ENCODE results near the gene SLC9A3.

Gene SLC9A3

DNA sequence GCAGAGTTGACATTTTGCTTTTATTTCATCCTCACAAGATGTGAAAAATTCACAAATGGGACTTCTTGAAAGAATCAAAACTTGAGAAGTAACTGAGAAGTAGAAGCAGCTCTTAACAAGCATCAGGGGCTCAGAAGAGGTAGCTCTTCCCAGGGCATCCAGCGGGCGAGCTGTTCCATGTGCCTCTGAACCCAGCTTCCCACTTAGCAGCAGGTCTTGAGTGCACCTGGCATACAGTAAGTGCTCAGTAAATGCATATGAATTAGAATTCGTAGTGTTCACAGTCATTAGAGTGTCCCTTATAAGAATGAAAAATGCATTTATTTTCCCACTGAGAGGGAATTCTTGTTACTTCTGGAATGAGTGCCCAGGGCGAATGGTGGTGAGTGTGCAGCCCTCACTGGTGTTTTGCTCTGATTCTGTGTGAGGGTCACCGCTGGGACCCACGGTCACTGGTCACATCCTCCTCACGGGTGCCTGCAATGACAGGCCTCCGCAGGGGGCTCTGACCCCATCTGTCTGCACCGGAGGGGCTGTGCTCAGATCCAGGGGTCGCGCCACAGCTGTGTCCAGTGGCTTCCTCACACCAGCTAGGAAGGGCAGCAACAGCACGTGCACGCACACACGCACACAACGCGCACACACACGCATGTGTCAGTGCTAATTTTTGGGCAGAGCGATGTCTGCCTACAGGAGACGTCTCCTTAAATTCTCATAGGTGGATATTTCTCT lies 54.3 kb downstream of the SLC9A3 start:
- H3K4me3 Mint-ChIP-seq = peak overlapping the region; percentile 93
- H3K27me3 Mint-ChIP-seq = no peaks in the 10 kb centered on the region
- H3K36me3 Mint-ChIP-seq = peaks cover 7% of the 10 kb centered on the region
- peak overlapping the region; percentile 68 for H3K27ac Mint-ChIP-seq
- H3K9me3 Mint-ChIP-seq (ENCODE audit: low read depth) = no peaks in the 10 kb centered on the region
- peaks cover 27% of the 10 kb centered on the region for H3K4me1 Mint-ChIP-seq (ENCODE audit: low read depth)

DNA sequence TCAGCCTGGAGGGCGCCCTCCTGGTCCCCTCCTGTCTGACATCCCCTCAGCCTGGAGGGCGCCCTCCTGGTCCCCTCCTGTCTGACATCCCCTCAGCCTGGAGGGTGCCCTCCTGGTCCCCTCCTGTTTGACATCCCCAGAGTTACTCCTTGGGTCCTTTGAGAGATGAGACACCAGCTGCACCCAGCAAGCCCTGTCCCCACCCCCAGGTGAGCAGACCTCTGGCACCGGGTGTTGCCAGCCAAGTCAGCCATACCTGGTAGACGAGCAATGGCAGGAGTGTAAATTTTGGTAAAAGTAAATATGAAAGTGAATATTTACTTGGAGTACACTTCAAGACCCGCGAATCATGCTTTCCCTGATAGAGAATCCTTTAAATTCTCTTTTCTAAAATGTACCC lies 55.8 kb downstream of the SLC9A3 start:
- no peaks in the 10 kb centered on the region for H3K9me3 Mint-ChIP-seq (ENCODE audit: low read depth)
- H3K27me3 Mint-ChIP-seq = no peaks in the 10 kb centered on the region
- H3K4me1 Mint-ChIP-seq (ENCODE audit: low read depth) = peaks cover 37% of the 10 kb centered on the region
- no peak overlapping the region for H3K27ac Mint-ChIP-seq
- no peak overlapping the region for H3K4me3 Mint-ChIP-seq
- peaks cover 12% of the 10 kb centered on the region for H3K36me3 Mint-ChIP-seq

DNA sequence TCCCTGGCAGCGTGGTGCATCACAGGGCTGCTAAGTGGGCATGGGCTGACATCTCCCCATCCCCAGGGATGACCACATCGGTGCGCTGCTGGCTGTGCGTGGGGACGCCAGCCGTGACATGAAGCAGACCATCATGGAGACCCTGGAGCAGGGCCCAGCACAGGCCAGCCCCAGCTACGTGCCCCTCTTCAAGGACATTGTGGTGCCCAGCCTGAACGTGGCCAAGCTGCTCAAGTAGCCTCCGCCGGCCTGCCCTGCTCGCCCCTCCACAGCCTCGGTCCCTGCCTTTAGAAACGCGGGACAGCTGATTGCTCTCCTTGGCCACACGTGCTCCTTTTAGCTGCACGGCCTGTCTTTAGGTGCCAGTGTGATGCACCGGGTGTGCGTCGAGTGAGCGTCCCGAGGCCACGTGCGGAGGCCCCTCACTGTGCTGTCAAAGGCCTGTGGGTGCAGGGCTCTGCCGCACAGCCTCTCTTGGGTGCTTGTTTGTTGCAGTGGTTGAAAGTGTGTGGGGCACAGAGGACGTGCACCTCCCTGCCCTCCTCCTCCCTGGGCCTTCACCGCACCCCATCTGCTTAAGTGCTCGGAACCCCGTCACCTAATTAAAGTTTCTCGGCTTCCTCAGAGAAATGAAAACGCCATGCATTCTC lies 57.5 kb downstream of the SLC9A3 start:
- Mint-ChIP-seq H3K27ac (no peak overlapping the region), H3K36me3 (peaks cover 17% of the 10 kb centered on the region)

DNA sequence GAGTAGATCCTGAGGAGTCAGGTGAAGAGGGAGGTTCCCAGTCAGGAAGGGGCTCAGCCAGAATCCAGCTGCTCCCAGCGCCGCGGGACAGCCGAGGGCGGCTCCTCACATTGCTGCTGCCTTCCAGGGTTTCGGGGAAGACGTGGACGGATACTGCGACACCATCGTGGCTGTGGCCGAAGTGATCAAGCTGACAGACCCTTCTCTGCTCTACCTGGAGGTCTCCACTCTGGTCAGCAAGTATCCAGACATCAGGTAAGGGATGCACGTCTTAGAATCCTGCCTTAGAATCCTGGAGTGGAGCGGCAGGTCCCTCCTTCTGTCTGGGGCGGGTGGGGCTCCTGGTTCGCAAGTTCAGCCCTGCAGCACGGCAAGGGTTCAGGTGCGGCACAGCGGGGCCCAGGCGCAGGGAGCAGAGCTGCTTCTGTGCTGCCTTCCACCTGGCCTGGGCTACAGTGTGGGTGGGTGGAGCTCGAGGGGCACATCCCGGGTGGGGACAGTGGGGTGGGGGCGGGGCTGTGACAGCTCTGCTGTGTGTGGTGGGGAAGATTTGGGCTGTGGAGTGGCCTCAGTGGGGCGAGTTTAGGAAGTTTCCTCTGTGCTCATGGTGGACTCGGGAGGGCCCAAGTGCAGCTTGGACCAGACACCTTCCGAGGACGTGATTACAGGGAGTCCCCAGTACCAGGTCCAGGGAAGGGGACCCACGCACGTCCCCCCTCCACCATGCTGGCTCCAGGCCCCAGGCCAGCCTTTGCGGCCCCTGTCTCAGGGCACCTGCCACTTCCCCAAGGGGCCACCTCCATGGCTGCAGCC lies 58.5 kb downstream of the SLC9A3 start:
- H3K27me3 Mint-ChIP-seq = no peaks in the 10 kb centered on the region
- no peak overlapping the region for H3K27ac Mint-ChIP-seq
- H3K4me1 Mint-ChIP-seq (ENCODE audit: low read depth) = peaks cover 43% of the 10 kb centered on the region
- peaks cover 16% of the 10 kb centered on the region for H3K36me3 Mint-ChIP-seq
- H3K4me3 Mint-ChIP-seq = no peak overlapping the region
- H3K9me3 Mint-ChIP-seq (ENCODE audit: low read depth) = no peaks in the 10 kb centered on the region

More for the DNA sequence above, 57.5 kb downstream of the SLC9A3 start:
- Mint-ChIP-seq H3K4me3 (peak overlapping the region; percentile 20), H3K27me3 (no peaks in the 10 kb centered on the region), H3K4me1 (ENCODE audit: low read depth) (peaks cover 48% of the 10 kb centered on the region), H3K9me3 (ENCODE audit: low read depth) (no peaks in the 10 kb centered on the region)

DNA sequence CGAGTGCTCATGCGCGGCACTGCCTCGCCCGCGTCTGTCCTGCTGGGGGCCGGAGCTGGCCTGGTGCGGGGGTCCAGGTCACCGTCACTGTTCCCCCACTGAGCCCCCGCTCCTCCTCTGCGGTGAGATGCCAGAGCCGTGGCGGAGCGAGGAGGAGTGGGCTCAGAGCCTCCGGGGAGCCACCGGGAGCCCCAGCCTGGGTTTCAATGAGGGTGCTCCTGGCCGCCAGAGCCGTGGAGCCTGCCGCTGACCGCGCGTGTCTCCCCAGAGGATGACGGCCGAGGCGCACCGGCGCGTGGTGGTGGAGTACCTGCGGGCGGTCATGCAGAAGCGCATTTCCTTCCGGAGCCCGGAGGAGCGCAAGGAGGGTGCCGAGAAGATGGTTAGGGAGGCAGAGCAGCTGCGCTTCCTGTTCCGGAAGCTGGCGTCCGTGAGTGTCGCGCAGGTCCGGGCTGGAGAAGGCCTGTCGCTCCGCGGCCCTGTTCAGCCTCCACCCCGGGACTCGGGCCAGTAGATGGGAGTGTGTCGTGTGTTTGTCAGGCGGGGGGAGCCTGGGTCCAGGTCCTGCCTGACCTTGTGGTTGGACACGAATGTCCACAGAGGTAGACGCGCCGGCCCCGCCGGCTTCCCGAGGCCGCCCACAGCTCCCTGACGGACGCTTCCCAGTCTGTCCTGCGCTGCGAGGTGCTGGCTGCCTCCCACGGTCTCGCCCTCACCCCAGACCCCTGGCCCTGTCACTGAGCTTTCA lies 59.2 kb downstream of the SLC9A3 start:
- Mint-ChIP-seq H3K27me3 (no peaks in the 10 kb centered on the region), H3K36me3 (peaks cover 16% of the 10 kb centered on the region), H3K4me3 (no peak overlapping the region), H3K4me1 (ENCODE audit: low read depth) (peaks cover 43% of the 10 kb centered on the region), H3K27ac (peak overlapping the region; percentile 94), H3K9me3 (ENCODE audit: low read depth) (no peaks in the 10 kb centered on the region)

DNA sequence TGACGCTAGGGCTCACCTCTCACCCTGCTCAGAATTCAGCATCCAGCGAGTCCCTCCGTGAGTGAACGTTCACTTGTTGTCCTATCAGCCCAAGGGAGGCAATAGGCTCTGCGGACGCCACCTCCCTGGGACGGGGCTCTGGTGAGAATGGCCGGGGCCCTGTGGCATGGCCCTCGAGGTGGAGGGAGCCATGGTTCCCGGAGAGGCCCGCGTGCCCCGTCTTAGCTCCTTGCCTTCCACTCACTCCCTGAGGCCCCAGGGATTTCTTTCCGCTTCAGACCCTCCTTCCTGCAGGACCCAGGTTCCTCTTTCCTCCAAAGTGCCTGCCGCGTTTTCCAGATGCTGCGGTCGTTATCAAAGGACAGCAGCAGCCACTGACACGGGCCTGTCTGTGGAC lies 59.8 kb downstream of the SLC9A3 start:
- no peaks in the 10 kb centered on the region for H3K9me3 Mint-ChIP-seq (ENCODE audit: low read depth)
- peaks cover 46% of the 10 kb centered on the region for H3K4me1 Mint-ChIP-seq (ENCODE audit: low read depth)
- peak overlapping the region; percentile 94 for H3K27ac Mint-ChIP-seq
- H3K36me3 Mint-ChIP-seq = peaks cover 20% of the 10 kb centered on the region
- peak overlapping the region; percentile 77 for H3K4me3 Mint-ChIP-seq
- no peaks in the 10 kb centered on the region for H3K27me3 Mint-ChIP-seq

DNA sequence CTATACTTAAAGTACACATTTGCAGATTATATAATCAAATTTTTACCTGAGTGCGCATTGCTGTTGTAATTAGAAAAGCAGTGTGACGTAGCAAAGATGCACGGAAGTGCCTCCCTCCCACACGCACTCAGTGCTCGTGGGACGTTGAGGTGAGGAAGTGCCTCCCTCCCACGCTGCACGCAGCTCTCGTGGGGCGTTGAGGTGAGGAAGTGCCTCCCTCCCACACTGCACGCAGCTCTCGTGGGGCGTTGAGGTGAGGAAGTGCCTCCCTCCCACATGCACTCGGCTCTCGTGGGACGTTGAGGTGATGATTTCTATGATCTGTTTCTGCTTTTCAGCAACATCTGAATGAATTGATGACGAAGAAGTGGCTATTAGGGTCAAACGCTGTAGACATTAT lies 60.3 kb downstream of the SLC9A3 start:
- H3K4me3 Mint-ChIP-seq = peak overlapping the region; percentile 77
- no peaks in the 10 kb centered on the region for H3K27me3 Mint-ChIP-seq
- H3K9me3 Mint-ChIP-seq (ENCODE audit: low read depth) = no peaks in the 10 kb centered on the region
- H3K36me3 Mint-ChIP-seq = peaks cover 24% of the 10 kb centered on the region
- H3K4me1 Mint-ChIP-seq (ENCODE audit: low read depth) = peaks cover 51% of the 10 kb centered on the region
- H3K27ac Mint-ChIP-seq = peak overlapping the region; percentile 94

DNA sequence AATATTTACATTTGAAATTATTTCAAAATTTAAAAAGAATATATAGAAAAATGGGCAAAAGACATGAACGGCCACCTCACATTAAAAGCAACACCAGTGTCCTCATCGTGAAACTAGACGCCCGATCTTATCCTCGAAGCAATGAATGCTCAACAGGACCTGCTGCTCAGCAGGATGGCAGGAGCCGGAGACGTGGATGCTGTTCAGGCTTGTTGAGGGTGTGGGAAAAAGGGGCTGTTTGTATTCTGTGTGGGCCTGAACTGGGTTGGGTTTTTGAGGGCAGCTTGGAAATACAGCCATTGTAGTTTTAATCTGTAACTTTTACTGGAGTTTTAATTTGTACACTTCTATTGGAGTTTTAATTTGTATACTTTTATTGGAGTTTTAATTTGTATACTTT lies 60.9 kb downstream of the SLC9A3 start:
- Mint-ChIP-seq H3K4me3 (no peak overlapping the region), H3K27ac (peak overlapping the region; percentile 94), H3K27me3 (no peaks in the 10 kb centered on the region), H3K36me3 (peaks cover 30% of the 10 kb centered on the region), H3K4me1 (ENCODE audit: low read depth) (peaks cover 58% of the 10 kb centered on the region), H3K9me3 (ENCODE audit: low read depth) (no peaks in the 10 kb centered on the region)

DNA sequence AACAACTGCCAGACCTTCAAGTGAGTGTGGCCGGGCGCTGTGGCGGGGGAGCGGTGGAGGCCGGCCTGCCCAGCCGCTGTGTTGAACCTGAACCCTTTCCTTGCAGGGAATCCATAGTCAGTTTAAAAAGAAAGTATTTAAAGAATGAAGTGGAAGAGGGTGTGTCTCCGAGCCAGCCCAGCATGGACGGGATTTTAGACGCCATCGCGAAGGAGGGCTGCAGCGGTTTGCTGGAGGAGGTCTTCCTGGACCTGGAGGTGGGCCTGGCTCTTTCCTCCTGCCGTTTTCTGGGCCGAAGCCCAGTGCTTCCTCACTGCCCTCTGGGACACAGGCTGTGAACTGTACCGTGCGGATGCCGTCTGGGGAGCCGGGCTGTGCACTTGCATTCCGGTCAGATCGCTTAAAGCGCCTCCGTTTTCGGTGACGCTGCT lies 62.2 kb downstream of the SLC9A3 start:
- peaks cover 64% of the 10 kb centered on the region for H3K4me1 Mint-ChIP-seq (ENCODE audit: low read depth)
- peak overlapping the region; percentile 72 for H3K27ac Mint-ChIP-seq
- no peaks in the 10 kb centered on the region for H3K27me3 Mint-ChIP-seq
- peaks cover 33% of the 10 kb centered on the region for H3K36me3 Mint-ChIP-seq
- H3K9me3 Mint-ChIP-seq (ENCODE audit: low read depth) = no peaks in the 10 kb centered on the region
- H3K4me3 Mint-ChIP-seq = no peak overlapping the region

DNA sequence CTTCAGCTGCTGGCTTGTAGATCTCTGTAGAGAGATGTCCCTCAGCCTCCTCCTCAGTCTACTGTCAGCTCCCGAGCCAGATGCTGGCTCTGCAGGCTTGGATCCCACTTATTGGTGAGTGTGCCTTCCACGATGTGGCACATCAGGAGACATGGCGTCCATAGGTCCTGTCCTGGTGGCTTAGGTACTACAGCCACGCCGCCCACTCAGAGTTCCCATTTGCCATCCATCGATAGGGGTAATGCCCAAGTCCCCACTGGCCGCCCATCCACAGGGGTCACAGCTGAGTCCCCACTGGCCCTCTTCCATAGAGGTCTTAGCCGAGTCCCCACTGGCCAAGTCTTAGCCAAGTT lies 64.0 kb downstream of the SLC9A3 start:
- Mint-ChIP-seq H3K27ac (peak overlapping the region; percentile 98), H3K4me1 (ENCODE audit: low read depth) (peaks cover 67% of the 10 kb centered on the region), H3K4me3 (peak overlapping the region; percentile 79)

DNA sequence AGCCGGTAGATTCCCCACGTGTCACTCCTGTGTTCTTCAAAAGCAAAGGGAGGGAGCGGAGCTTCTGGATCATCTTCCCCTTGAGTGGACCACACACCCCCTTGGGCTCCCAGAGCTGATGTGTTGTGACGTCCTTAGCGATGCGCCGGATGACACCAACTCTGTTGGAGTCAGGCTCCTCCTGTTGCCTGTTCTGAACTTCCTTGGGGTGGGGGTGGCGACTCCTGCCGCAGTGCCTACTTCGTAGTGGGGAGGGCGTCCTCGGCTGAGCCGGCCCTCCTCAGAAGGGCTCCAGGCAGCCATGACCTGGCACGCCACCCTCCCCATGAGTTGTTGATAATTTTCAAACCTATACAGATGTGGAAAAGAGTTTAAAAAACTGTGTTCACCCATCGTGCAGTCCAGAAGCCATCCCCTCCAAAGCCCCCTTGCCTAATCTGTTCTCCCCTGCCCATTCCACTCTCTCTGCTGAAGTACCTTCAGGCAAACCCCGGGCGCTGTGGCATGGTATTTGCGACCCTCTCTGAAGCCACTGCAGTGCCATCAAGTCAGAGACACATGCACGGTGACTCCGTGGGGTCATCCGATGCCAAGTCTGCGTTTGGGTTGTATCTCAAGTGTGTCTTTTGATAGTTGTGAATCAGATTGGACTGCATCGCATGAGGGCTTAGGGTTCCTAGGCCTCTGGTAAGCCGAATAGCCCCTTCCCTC lies 64.5 kb downstream of the SLC9A3 start:
- Mint-ChIP-seq H3K4me1 (ENCODE audit: low read depth) (peaks cover 68% of the 10 kb centered on the region), H3K36me3 (peaks cover 33% of the 10 kb centered on the region), H3K27me3 (no peaks in the 10 kb centered on the region), H3K27ac (peak overlapping the region; percentile 98), H3K4me3 (peak overlapping the region; percentile 79), H3K9me3 (ENCODE audit: low read depth) (no peaks in the 10 kb centered on the region)

More for the DNA sequence above, 64.0 kb downstream of the SLC9A3 start:
- Mint-ChIP-seq H3K36me3 (peaks cover 33% of the 10 kb centered on the region), H3K27me3 (no peaks in the 10 kb centered on the region), H3K9me3 (ENCODE audit: low read depth) (no peaks in the 10 kb centered on the region)

DNA sequence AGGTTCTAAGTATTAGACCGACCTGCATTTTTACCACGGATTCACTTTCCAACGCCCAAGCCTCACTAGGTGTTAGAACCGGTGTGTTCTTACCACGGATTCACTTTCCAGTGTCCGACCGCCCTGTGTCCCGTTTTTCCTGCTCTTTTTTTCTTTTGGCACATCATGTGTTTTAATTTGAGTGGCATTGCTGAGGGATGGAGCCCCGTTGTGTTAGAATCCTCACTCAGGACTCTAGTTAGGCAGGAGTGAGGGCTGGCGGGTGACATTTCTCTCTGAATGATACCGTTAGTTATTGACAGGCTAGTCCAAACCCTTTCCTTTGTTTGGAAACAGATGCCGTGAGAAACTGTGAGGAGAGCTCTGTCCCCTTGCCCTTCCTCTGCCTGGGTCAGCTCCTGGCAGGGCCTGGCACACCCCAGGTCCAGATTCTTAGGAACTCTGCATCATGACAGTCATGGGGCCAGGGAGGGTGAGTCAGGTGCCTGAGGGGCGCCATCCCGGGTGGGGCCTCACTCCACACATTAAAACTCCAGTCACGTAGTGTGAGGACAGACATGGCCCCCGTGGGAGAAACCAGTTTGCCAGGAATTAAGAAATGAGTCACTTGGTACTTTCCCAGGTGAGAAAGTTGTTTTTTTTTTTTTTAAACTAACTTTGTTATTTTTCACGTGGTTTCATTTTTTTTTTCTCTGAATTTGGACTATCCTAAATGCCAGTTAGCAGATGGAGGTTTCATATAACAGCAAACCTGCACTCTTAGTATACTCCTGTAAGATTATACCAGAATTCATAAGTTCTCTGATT lies 65.5 kb downstream of the SLC9A3 start:
- Mint-ChIP-seq H3K27ac (peak overlapping the region; percentile 98), H3K27me3 (no peaks in the 10 kb centered on the region), H3K9me3 (ENCODE audit: low read depth) (no peaks in the 10 kb centered on the region), H3K4me3 (peak overlapping the region; percentile 79), H3K4me1 (ENCODE audit: low read depth) (peaks cover 68% of the 10 kb centered on the region), H3K36me3 (peaks cover 33% of the 10 kb centered on the region)

DNA sequence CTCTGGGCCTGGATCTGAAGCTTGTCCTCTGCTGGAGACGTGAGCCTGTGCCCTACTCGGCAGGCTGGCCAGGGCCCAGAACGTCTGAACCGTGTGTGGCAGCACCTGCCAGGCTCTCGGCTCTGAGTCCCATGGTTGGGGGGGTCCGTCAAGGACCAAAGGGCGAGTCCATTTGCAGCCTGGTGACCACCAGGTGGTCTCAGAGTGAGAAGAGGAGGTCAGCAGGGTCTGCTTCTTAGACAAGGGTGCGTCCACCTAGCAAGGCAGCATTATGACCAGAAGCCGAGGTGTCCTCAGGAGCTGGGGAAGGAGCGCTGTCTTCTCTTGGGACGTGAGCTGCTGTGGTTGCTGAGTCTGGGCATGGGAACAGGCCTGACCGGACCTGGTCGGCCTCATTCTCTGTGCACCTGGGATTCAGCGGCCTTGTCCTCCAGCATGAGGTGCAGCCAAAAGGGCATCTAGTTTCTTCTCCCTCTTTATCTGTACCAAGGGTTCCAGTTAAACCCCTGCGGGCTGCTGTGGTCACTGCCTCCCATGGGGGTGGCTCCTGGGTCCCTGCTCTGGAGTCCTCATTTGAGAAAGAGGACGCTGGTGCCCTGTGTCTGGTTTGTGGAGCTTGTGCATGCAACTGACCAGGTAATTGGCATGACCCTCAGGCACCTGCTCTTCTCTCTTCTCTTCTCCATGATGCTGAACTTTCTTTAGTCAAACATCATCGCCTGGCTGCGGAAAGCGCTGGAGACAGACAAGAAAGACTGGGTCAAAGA lies 66.9 kb downstream of the SLC9A3 start:
- H3K36me3 Mint-ChIP-seq = peaks cover 45% of the 10 kb centered on the region
- no peaks in the 10 kb centered on the region for H3K27me3 Mint-ChIP-seq
- no peaks in the 10 kb centered on the region for H3K9me3 Mint-ChIP-seq (ENCODE audit: low read depth)
- no peak overlapping the region for H3K4me3 Mint-ChIP-seq
- peak overlapping the region; percentile 98 for H3K27ac Mint-ChIP-seq
- peaks cover 71% of the 10 kb centered on the region for H3K4me1 Mint-ChIP-seq (ENCODE audit: low read depth)
